SK-MEL-5 (cell line): Measurements from ENCODE around the gene LRRN4CL. TPM values are rescaled to one million over a fixed set of nuclear protein-coding genes. Genes with fewer than 3 reads are reported as not detected.
A peak's percentile ranks its signal among the peaks of the same experiment; 100 is the strongest.
"Not testable (repeated sequence)": the region's sequence is repeated elsewhere in the genome, so short reads cannot be mapped to it uniquely, and the experiment has no call there.

Experiments used
- DNase-seq: peaks from one replicate; pipeline ENCODE4 v3.0.0-alpha.2; 2016; ENCODE audit warnings: low read depth, low spot score
- in situ Hi-C: cut with HindIII; loops from 2 replicates; pipeline ENCODE4 v1.10.0; 2016; ENCODE audit warnings: low sequenced_read_pairs, high pct_unique_total_duplicates, low pct_unique_long_range_greater_than_20kb
- total RNA-seq: library from RNA; depleted of rRNA; stranded (reverse); fragments of >200 nt; shearing (Covaris generic); gene quantifications from 2 replicates; pipeline ENCODE4 v1.2.3, GENCODE V29; 2014

LRRN4CL gene
- total RNA-seq, 1 experiment from 2014 or later, result 1.1 TPM

- in situ Hi-C loops, result no loop called here
- no peak for DNase-seq
Observed at GRCh38 chr11:62713343-62713742, 24.0 kb upstream of the LRRN4CL start.

DNA sequence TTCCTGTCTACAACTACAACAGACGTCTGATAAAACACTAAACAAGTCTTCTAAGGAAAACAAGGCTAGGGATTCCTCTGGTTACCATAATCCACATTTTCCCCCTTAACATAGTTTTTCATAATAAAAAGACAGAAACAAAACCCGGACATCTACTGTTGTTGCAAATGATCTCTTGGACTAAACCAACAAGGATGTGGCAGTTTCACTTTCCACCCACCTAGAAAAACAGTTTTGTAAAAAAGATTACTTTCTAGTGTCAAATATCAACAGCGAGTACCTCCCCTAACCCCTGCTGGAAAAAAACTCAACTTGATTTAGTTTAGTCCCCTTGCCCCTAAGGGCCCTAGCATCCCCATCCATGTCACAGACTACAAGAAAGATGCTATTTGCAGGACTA, 23.5 kb upstream of the LRRN4CL start:
- in situ Hi-C loops, result no loop called here
- no peak for DNase-seq

DNA sequence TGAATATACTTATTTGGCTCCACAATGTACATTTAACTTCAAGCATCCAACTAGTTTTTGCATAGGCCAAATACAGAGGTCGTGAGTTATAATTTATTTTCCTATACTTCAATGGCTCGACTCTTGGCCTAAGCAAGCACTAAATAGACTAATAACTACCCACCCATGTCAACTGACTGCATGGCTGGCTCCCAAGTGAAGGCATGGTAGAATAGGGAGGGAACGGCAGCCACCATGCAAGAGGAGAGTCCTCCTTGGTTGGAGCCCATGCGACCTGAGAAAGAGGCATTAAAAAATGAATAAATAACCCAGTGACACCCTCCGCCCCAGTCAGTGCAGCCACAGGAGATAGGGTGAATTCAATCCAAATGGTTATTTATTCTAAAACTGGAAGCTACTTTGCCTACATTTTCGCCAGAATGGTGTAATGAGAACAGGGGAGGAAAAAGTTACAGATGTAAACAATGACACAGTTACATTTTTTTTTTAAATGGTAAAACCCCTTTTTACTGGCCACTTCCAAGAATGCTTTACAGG, 23.0 kb upstream of the LRRN4CL start:
- no peak for DNase-seq
- in situ Hi-C loops, result no loop called here

- DNase-seq, result no peak
- in situ Hi-C loops, result no loop called here
Observed at GRCh38 chr11:62710001-62710345, 20.6 kb upstream of the LRRN4CL start.

DNA sequence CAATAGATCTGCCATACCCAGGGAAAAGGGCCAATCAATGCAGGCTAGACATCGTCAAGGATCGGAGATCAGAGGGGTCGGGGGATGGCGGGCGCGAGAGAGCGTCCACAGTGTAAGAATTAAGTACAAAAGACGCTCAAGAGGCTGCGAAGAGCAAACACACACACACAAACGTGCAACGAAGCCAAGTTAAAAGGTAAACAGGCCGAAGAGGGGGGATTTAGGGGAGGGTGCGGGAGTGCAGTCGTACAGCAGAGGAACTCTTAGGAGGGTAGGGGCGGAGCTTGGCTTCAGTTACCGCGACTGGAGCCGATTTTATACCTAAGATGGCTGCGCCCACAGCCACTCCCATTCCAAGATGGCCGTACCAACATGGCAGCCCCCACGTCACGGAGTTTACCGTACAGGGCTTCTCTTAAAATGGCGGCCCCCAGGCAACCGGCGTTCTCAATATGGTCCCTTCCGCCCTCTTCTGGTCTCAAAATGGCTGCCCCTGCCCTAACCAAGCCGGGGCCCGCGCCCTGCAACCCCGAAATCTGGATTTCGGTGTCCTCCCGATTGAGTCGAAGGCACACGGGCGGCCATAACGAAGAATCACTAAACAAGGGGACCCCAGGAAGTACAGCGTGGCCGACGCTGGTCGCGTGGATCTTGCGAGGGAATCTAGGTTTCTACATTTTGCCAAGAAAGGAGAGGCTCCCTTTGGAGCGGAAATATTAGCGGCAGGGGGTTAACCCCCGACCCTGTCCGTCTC, 20.1 kb upstream of the LRRN4CL start:
- DNase-seq, result peak; percentile 96
- in situ Hi-C loops, result no loop called here

DNA sequence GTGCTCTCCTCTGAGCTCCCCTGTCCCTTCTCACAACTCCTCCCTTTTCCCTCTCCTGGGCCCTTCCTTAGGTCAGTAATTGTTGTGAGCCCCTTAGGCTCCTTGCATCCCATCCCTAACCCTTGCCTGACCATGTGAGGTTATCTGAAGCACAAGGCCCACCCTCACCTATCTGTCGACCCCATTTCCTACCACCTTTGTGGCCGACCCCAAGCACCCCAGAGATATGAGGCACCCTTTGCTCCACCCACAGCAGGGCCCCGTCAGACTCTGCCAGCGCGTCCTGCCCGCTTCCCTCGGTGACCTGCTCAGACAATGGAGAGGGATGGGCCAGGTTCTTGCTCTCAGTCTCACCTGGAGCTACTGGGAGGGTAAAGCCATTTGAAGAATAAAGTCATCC, 19.5 kb upstream of the LRRN4CL start:
- in situ Hi-C loops, result no loop called here

DNA sequence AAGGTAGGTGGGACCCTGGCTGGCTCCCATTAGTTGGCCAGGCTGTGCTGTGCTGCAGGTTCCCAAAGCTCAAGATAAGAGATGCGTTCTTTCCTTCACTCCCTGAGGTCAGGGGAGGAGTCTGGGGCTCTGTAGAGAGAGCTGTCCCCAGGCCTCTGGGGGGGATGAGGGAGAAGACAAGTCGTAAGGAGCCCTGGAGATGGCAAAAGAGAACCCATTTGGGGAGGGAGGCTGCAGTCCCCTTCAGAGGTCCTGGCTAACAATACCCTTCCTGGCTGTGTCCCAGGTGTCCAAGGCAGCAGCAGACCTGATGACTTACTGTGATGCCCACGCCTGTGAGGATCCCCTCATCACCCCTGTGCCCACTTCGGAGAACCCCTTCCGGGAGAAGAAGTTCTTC, 19.1 kb upstream of the LRRN4CL start:
- no peak for DNase-seq
- in situ Hi-C loops, result no loop called here

More for the DNA sequence above, 19.5 kb upstream of the LRRN4CL start:
- no peak for DNase-seq

DNA sequence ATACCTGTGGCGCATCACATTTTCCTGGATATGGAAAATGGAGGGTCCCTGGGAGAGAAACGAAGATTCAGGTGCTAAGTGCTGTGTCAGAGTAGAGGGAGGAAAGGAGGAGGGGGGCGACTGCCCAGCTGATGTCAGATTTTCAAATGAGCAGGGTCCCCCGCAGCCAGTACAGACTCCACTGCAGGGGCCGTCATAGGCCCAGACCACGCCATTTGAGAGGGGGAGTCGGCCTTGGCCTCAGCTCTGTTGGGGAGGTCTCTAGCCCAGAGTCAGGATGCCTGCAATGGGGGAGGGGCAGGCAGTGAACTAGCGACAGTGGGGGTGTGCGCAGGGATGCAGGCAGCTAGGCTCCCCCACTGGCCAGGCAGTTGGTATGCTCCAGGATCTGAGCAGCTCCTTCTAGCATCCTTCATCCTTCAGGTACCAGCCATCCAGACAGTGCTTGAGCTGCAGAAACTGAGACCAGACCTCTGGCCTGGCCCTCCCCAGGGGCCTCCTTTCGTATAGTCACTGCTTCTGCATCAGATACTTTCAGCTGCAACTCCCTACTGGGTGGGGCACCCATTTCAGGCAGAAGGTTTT, 18.0 kb upstream of the LRRN4CL start, which contains the start of the genes BSCL2 and GNG3:
Gene BSCL2, minus strand, starts transcription at position 148 of the 585 bp plus-strand sequence. CDS start 229 bp downstream, outside the sequence.
Gene GNG3, plus strand, starts transcription at position 400 of the 585 bp plus-strand sequence. CDS start 620 bp downstream, outside the sequence.
- in situ Hi-C loops, result no loop called here
- no peak for DNase-seq

- no peak for DNase-seq
- in situ Hi-C loops, result no loop called here
Observed at GRCh38 chr11:62706850-62707247, 17.5 kb upstream of the LRRN4CL start.

DNA sequence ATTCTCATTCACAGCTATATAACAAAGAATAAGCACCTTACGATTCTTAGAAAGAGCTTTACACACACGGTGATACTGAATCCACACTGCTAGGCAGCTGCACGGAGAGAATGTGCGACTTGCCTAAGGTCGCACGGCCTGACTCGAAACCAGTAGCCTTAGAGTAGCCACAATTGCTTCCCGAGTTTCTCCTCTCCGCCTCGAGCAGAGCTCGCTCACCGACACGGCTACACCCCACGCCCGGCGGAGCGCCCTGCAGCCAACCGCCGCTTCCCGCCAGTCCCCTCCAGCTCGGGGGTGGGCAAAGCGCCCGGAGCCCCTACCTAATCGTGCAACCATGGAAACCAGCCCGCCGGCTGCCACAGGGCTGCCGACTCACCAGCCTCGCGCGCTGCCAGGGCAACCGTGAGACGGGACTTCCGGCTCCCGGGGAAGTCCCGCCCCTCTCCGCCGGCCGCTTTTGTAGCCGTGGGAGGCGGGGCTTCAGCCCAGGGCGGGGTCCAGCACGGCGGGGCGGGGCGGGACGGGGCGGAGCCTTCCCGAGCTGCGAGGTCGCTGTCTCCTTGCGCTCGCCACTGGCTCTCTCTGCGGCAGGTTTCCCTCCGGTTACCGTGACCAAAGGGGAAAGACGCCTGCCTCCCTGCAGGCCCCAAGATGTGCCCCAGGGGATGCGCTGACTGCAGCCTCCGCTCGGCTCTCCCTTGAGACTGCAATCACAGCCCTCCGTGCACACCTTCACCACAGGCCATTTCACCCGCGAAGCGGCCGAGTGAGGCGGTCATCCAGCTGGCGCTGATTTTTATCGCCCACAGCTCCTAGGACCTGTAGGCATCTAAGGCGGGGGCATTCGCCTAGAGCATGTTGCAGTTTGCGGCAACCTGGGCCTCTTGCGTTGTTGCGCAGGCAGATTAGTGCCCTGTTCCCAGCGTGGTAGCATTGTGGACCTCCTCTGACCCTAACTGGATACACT, 16.8 kb upstream of the LRRN4CL start:
- in situ Hi-C loops, result no loop called here

DNA sequence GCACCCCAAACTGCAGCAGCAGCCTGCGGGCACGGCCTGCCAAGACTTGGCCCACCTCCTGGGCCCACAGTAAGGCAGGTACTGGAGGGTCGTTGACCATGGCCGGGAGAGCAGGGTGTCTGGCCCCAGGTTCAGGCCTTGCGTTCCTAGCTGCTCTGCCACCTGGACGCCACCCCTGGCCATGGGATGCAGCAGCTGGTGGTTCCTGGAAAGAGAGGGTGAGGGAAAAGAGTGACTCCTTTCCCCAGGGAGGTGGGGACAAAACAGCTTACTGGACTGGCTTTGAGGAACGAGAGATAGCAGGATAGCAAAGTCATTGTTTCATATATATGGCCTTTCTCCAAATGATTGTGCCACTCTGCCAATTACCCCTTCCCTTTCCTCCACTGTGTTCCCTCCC, 16.1 kb upstream of the LRRN4CL start:
- in situ Hi-C loops, result no loop called here
- DNase-seq, result no peak

More for the DNA sequence above, 16.8 kb upstream of the LRRN4CL start:
- peak; percentile 86 for DNase-seq

GRCh38 chr11:62703921-62704320, 14.6 kb upstream of the LRRN4CL start:
- DNase-seq, in situ Hi-C loops: not testable (repeated sequence)

DNA sequence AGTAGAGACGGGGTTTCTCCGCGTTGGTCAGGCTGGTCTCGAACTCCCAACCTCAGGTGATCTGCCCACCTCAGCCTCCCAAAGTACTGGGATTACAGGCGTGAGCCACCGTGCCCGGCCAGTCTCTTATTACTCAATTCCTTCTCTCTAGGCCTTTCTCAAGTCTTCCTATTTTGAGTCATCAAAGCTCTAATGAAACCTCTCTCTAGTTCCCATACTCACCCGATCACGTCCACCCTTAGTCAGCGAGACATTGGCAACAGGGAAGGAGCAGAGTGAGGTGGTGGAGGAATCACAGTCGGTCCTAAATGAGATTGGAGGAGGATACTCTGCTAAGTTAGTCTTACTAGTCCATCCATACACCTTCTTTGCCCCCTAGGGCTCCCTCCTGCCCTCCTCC, 12.9 kb upstream of the LRRN4CL start:
- in situ Hi-C loops, result no loop called here
- DNase-seq, result no peak

DNA sequence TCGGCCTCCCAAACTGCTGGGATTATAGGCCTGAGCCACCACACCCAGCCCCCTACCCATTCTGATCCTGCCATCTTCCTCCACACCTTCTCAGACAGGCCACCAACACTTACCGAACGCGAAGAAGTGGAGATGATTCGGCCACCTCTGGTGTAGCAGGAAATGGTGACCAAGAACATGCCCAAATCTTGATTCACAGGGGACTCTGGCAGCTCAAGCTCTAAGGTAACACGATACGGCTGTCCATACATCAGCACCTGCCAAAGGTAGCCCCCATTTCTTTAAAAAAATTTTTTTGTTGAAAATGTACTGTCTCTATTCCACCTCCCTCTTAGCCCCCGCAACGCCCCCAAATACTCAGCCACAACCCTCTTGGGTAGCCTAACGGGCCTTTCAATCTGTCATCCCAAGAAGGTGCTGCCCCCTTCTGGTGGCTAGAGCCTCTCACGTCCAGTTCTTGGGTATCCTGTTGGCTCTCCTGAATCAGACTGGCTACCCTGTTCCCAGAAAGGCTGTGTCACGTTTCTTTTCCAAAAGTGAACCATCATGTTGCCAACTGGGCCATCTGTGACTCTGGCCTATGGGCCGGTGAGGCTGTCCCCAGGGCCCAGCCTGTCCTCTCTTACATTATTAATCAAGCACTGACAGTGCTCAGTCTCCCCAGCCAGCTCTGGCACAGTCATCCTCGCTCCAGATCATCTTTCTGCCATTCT, 5.3 kb upstream of the LRRN4CL start:
- in situ Hi-C loops, result no loop called here
- DNase-seq, result peak; percentile 82

DNA sequence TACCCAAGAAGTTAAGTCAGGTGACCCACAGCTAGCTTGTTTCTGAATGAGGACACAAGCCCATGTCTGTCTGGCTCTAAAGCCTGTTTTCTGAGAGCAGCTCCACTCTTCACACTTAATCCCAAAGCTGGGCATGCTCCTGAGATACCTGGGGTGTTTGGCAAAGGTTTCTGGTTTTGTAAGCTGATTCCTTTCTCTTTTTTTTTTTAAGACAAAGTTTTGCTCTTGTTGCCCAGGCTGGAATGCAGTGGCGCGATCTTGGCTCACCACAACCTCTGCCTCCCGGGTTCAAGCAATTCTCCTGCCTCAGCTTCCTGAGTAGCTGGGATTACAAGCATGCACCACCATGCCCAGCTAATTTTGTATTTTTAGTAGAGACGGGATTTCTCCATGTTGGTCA, 4.3 kb upstream of the LRRN4CL start:
- in situ Hi-C loops, DNase-seq: not testable (repeated sequence)

- no peak for DNase-seq
- in situ Hi-C loops, result no loop called here
Observed at GRCh38 chr11:62688491-62688890, 839 bp downstream of the LRRN4CL start.
